GM12878 (cell line): ENCODE data around the gene AFG1L. TPM values are rescaled to one million over a fixed set of nuclear protein-coding genes. Genes with fewer than 3 reads are reported as not detected.
A peak's percentile ranks its signal among the peaks of the same experiment; 100 is the strongest.

Experiments used
- CREM ChIP-seq: IDR thresholded peaks from 2 replicates; pipeline ENCODE4 v1.6.1; 2014; ENCODE audit warnings: antibody characterized with exemption, low read depth
- FOXM1 ChIP-seq: IDR thresholded peaks from 2 replicates; pipeline ENCODE4 v1.6.1; 2012; ENCODE audit warnings: low read depth, mild to moderate bottlenecking, inconsistent platforms, low read length, moderate library complexity
- HCFC1 ChIP-seq: fragments of 150-350 bp; IDR thresholded peaks from 2 replicates; pipeline ENCODE4 v1.6.1; 2014; ENCODE audit warnings: low read length
- MYB ChIP-seq: fragments of 150-350 bp; IDR thresholded peaks from 2 replicates; pipeline ENCODE4 v1.6.1; 2014; ENCODE audit warnings: mild to moderate bottlenecking, low read depth, low read length, borderline replicate concordance
- MYC ChIP-seq: IDR thresholded peaks from 2 replicates; pipeline ENCODE4 v1.6.1; 2011; ENCODE audit warnings: mild to moderate bottlenecking, low read length, moderate library complexity, inconsistent platforms; ENCODE audit not compliant: insufficient read depth, insufficient replicate concordance, insufficient read length, severe bottlenecking
- NKRF ChIP-seq: fragments of 450-650 bp; conservative IDR thresholded peaks from 2 replicates; pipeline ENCODE4 v1.6.1; 2017; ENCODE audit warnings: mild to moderate bottlenecking, moderate library complexity
- NR2C2 ChIP-seq: IDR thresholded peaks from 2 replicates; pipeline ENCODE4 v1.6.1; 2011; ENCODE audit warnings: borderline replicate concordance, low read depth; ENCODE audit not compliant: control insufficient read depth, insufficient read length
- RAD51 ChIP-seq: fragments of 450-650 bp; IDR thresholded peaks from 2 replicates; pipeline ENCODE4 v1.6.1; 2016; ENCODE audit warnings: moderate library complexity, mild to moderate bottlenecking, inconsistent platforms
- RB1 ChIP-seq: fragments of 450-650 bp; formaldehyde crosslinking; IDR thresholded peaks from 2 replicates; pipeline ENCODE4 v1.6.1; 2017; ENCODE audit warnings: mild to moderate bottlenecking, borderline replicate concordance
- STAT1 ChIP-seq: fragments of 450-650 bp; conservative IDR thresholded peaks from 2 replicates; pipeline ENCODE4 v1.6.1; 2014; ENCODE audit warnings: antibody characterized with exemption, mild to moderate bottlenecking
- TARDBP ChIP-seq: IDR thresholded peaks from 2 replicates; pipeline ENCODE4 v1.6.1; 2016; ENCODE audit warnings: borderline replicate concordance
- ZNF274 ChIP-seq: IDR thresholded peaks from one replicate; pipeline ENCODE4 v1.8.0; 2011; ENCODE audit not compliant: insufficient read length, insufficient read depth
- ZNF622 ChIP-seq: fragments of 450-650 bp; IDR thresholded peaks from 2 replicates; pipeline ENCODE4 v1.6.1; 2017; ENCODE audit warnings: mild to moderate bottlenecking, inconsistent platforms
- ZNF687 ChIP-seq: fragments of 450-650 bp; IDR thresholded peaks from 2 replicates; pipeline ENCODE4 v1.6.1; 2017; ENCODE audit warnings: mild to moderate bottlenecking, moderate library complexity
- polyA plus RNA-seq, 11 experiments: library from polyadenylated mRNA; depleted of rRNA in 4 of 11; unstranded in 6 of 11; stranded (reverse) in 5 of 11; fragments of >200 nt; fragmentation: Nextera tagmentation in 4 of 11; fragmentation: Illumina TruSeq in 1 of 11; extraction: Ambion mirVana in 4 of 11; extraction: Trizol in 1 of 11; gene quantifications; 1 replicate in 1 of 11; 2 replicates in 10 of 11; pipeline versions ENCODE4 v1.2.1 to v1.2.3, GENCODE V29; 2011 to 2016; ENCODE audit warnings: inconsistent platforms in 2 of 11, missing spikeins in 2 of 11, low read depth in 1 of 11
- total RNA-seq, 4 experiments: library from RNA; depleted of rRNA in 3 of 4; stranded (reverse); fragments of >200 nt in 3 of 4; fragmentation: Illumina TruSeq in 1 of 4; extraction: Trizol in 1 of 4; gene quantifications; 2 replicates each; pipeline versions ENCODE4 v1.2.1 to v1.2.3, GENCODE V29; 2013 to 2021
- TF ChIP-seq, protein P1 (sequence below): fragments of 150-350 bp; IDR thresholded peaks from 2 replicates; pipeline ENCODE4 v1.6.1; 2016; ENCODE audit warnings: low read depth, low read length
- TF ChIP-seq, protein P2 (sequence below): fragments of 450-650 bp; IDR thresholded peaks from 2 replicates; pipeline ENCODE4 v1.6.1; 2018; ENCODE audit warnings: borderline replicate concordance, mild to moderate bottlenecking; ENCODE audit not compliant: partially characterized antibody
- TF ChIP-seq, protein P3 (sequence below): IDR thresholded peaks from 2 replicates; pipeline ENCODE4 v1.6.1; 2011; ENCODE audit warnings: low read depth, mild to moderate bottlenecking, low read length, moderate library complexity, borderline replicate concordance; ENCODE audit errors: extremely low read depth

Gene AFG1L
- total and polyA plus RNA-seq, 10 of the 15 experiments (the other 5 are each of a cell fraction or from before 2014, with no cell fraction given), result 2.3 to 9.0 (median 4.3) TPM

DNA sequence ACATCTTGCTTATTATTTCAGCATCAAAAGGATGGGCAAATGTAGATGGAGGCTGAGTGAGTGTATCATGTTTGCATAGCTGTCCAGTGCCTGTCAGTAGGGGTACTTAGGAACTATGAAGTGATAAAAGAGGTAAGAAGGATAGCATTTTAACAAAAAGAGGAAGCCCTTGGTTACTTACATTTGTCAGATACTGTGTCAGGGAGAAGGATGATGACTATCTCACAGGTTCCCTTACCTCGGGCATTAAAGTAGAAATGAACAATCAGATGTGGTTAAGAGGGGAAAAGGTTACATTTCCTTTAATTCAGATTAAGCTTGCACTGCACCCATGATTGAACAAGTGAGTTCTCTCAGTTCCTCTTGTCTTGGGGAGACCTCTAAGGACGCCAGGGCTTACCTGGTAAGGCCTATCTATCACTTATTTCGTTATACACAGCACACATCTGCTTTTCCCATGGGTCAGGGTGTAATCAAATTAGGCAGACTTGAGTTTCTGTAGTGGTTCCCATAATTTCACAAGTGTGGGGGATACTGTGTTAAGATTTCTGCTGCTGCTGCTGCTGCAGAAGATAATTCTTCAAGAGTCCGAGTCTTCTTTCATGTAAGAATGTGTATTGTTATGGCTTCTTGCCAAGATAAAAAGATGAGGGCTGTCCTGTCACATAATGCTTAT lies 270.4 kb downstream of the AFG1L start (continued):
- no peak for TF ChIP-seq ZNF687
- no peak for TF ChIP-seq MYB
- TF ChIP-seq STAT1, result no peak
- no peak for TF ChIP-seq TARDBP
- TF ChIP-seq, protein P1, sequence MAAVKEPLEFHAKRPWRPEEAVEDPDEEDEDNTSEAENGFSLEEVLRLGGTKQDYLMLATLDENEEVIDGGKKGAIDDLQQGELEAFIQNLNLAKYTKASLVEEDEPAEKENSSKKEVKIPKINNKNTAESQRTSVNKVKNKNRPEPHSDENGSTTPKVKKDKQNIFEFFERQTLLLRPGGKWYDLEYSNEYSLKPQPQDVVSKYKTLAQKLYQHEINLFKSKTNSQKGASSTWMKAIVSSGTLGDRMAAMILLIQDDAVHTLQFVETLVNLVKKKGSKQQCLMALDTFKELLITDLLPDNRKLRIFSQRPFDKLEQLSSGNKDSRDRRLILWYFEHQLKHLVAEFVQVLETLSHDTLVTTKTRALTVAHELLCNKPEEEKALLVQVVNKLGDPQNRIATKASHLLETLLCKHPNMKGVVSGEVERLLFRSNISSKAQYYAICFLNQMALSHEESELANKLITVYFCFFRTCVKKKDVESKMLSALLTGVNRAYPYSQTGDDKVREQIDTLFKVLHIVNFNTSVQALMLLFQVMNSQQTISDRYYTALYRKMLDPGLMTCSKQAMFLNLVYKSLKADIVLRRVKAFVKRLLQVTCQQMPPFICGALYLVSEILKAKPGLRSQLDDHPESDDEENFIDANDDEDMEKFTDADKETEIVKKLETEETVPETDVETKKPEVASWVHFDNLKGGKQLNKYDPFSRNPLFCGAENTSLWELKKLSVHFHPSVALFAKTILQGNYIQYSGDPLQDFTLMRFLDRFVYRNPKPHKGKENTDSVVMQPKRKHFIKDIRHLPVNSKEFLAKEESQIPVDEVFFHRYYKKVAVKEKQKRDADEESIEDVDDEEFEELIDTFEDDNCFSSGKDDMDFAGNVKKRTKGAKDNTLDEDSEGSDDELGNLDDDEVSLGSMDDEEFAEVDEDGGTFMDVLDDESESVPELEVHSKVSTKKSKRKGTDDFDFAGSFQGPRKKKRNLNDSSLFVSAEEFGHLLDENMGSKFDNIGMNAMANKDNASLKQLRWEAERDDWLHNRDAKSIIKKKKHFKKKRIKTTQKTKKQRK, result no peak
- no peak for TF ChIP-seq RB1
- no peak for TF ChIP-seq NR2C2
- TF ChIP-seq ZNF274, result no peak
- peak; percentile 40; the same call in 1 of the 2 replicates for TF ChIP-seq NKRF
- TF ChIP-seq ZNF622, result no peak
- peak; percentile 76 for TF ChIP-seq FOXM1
- no peak for TF ChIP-seq MYC
- TF ChIP-seq, protein P2, sequence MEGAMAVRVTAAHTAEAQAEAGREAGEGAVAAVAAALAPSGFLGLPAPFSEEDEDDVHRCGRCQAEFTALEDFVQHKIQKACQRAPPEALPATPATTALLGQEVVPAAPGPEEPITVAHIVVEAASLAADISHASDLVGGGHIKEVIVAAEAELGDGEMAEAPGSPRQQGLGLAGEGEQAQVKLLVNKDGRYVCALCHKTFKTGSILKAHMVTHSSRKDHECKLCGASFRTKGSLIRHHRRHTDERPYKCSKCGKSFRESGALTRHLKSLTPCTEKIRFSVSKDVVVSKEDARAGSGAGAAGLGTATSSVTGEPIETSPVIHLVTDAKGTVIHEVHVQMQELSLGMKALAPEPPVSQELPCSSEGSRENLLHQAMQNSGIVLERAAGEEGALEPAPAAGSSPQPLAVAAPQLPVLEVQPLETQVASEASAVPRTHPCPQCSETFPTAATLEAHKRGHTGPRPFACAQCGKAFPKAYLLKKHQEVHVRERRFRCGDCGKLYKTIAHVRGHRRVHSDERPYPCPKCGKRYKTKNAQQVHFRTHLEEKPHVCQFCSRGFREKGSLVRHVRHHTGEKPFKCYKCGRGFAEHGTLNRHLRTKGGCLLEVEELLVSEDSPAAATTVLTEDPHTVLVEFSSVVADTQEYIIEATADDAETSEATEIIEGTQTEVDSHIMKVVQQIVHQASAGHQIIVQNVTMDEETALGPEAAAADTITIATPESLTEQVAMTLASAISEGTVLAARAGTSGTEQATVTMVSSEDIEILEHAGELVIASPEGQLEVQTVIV, result no peak
- peak; percentile 53; the same call in 1 of the 2 replicates for TF ChIP-seq CREM
- no peak for TF ChIP-seq RAD51
- TF ChIP-seq, protein P3, sequence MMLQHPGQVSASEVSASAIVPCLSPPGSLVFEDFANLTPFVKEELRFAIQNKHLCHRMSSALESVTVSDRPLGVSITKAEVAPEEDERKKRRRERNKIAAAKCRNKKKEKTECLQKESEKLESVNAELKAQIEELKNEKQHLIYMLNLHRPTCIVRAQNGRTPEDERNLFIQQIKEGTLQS, result no peak
- no peak for TF ChIP-seq HCFC1
